OCI-M1 (cell line): ENCODE data around the gene SCN2B.

Source experiments
- DNase-seq: peaks from one replicate; lab custom pipeline; 2025; lab: John Stamatoyannopoulos, UW

SCN2B gene

GRCh38 chr11:118132385-118133151, 43.9 kb downstream of the SCN2B start:
- DNase-seq, result no peak

- no peak for DNase-seq
Measured at GRCh38 chr11:118129471-118130172, 46.8 kb downstream of the SCN2B start.

DNA sequence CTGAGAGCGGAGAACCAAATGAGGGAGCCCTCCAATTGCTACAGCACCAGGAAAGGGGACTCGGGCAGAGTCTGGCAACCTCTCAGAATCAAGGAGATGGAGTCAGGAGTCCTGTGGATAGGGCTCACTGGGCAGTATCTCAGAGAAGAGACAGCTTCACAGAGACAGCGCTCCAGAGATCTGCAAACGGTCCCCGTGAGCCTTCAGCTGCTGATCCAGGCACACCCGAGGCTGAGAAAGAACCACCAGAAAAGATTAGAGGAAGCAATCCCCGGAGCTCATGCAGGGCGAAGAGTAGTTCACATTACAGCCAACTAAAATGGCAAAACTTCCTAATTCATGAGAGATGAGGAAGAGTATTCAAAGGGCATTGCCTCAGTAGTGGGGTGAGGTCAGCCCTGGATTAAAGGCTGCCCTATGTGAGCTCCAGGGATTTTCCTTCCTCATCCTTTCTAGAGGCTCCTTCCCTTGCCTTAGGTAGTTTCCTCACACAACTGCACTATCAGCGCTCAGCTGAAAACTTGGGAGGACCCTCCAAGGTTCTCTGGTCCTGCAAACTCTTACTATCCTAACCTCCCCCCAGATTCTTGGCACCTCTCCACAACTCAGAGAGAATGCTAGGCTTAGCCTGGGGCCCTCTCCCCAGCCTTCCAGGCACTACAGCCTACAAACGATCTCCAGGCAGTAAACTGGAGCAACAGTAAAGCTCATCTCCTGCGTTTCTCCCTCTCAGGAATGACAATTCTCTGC, 47.5 kb downstream of the SCN2B start:
- peak; percentile 26 for DNase-seq

GRCh38 chr11:118128310-118128709, 48.1 kb downstream of the SCN2B start:
- DNase-seq, result no peak

GRCh38 chr11:118126082-118126838, 50.2 kb downstream of the SCN2B start:
- peak; percentile 25 for DNase-seq

GRCh38 chr11:118124929-118125535, 51.4 kb downstream of the SCN2B start:
- no peak for DNase-seq

DNA sequence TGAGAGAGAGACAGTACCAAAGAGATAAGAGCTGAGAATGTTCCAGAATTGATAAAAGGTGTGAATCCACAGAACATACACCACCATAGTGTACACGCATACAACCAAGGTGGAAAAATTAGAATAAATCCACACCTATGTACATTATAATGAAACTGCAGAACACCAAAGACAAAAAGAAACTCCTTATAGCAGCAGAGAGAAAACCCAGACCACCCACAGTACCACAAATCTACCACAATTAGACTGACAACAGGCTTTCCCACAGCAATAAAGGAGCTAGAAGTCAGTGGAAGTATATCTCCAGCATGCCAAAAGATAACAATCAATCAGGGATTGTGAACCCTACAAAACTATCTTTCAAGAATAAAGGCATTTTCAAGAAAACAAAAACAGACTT, 55.6 kb downstream of the SCN2B start:
- no peak for DNase-seq

- DNase-seq, result no peak
Measured at GRCh38 chr11:118117790-118118601, 58.4 kb downstream of the SCN2B start.

GRCh38 chr11:118115048-118115447, 61.4 kb downstream of the SCN2B start:
- no peak for DNase-seq

DNA sequence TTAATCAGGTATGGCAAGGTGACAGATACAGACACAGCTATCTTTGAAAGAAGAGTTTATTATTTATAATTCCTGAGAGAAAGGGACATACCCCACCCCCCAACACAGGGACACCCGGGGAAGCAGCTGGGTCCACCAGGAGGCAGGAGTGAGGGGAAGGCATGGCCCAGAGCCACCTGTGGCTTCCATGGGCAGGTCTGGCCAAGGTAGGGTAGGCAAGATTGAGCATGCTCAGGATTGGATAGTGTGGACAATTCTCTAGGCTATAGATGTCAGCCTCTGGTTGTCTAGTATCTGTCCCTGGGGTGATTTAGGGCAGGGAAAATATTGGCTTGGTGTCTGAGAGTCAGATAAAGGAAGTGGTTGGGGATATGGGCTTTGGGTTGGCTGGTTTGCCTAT, 62.2 kb downstream of the SCN2B start:
- peak; percentile 31 for DNase-seq

DNA sequence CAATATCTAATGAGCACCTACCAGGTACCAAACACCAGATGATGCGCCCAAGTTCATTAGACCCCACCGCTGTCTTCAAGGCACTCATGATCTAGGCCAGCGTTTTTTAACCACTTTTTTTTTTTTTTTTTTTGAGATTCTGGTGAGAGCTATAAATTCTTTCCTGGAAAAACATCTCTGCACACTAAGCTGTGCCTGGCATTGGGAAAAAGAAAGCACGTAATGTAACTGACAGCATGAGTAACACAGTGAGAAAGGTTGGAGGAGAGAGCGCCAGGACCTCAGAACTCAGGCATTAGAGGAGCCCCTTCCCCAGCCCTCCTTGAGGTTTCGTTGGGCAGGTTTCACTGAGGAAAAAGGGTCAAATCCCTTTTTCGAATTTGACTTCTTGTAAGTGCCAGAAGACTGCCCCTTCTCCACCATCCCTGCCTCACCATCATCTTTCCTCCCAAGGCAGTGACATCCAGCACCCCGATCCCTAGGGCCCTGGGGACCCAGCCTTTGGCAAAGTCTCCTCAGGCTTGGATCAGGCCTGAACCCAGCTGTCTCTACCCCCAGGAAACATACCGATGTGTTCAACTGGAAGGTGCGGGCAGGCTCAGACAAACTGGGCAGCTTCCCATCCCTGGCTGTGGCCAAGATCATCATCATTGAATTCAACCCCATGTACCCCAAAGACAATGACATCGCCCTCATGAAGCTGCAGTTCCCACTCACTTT, 63.6 kb downstream of the SCN2B start:
- DNase-seq, result no peak
